Lower leg skin (tissue), 3 donors: ENCODE data around the gene CHAF1B.

Source experiments
- POLR2A ChIP-seq, 2 donors: fragments of 450-650 bp; IDR thresholded peaks; one replicate each; pipeline ENCODE4 v1.6.1; 2016 to 2017; ENCODE audit warnings: antibody characterized with exemption in 2 of 2, mild to moderate bottlenecking in 1 of 2, moderate library complexity in 1 of 2
- TF ChIP-seq, protein P1 (sequence below), 3 donors: fragments of 450-650 bp; IDR thresholded peaks; one replicate each; pipeline ENCODE4 v1.5.1; 2016; ENCODE audit warnings: antibody characterized with exemption in 3 of 3, mild to moderate bottlenecking in 3 of 3, moderate library complexity in 2 of 3

GRCh38 chr21:36385233-36386030 lies at the start of gene CHAF1B:
- TF ChIP-seq, protein P1, sequence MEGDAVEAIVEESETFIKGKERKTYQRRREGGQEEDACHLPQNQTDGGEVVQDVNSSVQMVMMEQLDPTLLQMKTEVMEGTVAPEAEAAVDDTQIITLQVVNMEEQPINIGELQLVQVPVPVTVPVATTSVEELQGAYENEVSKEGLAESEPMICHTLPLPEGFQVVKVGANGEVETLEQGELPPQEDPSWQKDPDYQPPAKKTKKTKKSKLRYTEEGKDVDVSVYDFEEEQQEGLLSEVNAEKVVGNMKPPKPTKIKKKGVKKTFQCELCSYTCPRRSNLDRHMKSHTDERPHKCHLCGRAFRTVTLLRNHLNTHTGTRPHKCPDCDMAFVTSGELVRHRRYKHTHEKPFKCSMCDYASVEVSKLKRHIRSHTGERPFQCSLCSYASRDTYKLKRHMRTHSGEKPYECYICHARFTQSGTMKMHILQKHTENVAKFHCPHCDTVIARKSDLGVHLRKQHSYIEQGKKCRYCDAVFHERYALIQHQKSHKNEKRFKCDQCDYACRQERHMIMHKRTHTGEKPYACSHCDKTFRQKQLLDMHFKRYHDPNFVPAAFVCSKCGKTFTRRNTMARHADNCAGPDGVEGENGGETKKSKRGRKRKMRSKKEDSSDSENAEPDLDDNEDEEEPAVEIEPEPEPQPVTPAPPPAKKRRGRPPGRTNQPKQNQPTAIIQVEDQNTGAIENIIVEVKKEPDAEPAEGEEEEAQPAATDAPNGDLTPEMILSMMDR (IDR thresholded peaks at IDR 0.05): no peak
- TF ChIP-seq POLR2A (IDR thresholded peaks at IDR 0.05): no peak
